Astrocyte of the spinal cord (primary cell): ENCODE data around the gene HS1BP3.

ENCODE experiments used
- DNase-seq: peaks from one replicate; pipeline ENCODE4 v3.0.0; 2011; ENCODE audit warnings: low read depth, low spot score
- H3K4me3 ChIP-seq: 2 replicates; pipeline ENCODE4 v1.5.1; 2011; ENCODE audit warnings: low read depth, mild to moderate bottlenecking, low read length, moderate library complexity
- CTCF ChIP-seq: IDR thresholded peaks from 2 replicates; pipeline ENCODE4 v1.5.1; 2012; ENCODE audit warnings: low read depth, mild to moderate bottlenecking, low read length, inconsistent platforms
- in situ Hi-C: cut with HindIII; loops from 2 replicates; pipeline ENCODE4 v1.10.0; 2017; ENCODE audit warnings: low sequenced_read_pairs

HS1BP3 gene

GRCh38 chr2:20669562-20670314 lies 18.8 kb upstream of the HS1BP3 start:
- no peak overlapping the region for H3K4me3 ChIP-seq
- in situ Hi-C loops = no loop called here
- DNase-seq = no peak
- TF ChIP-seq CTCF = no peak

- TF ChIP-seq CTCF = no peak
- DNase-seq = no peak
These were observed 18.1 kb upstream of the HS1BP3 start for GRCh38 chr2:20668871-20669475.

GRCh38 chr2:20668451-20668850 lies 17.6 kb upstream of the HS1BP3 start:
- no peak for TF ChIP-seq CTCF

More at GRCh38 chr2:20668871-20669475, 18.1 kb upstream of the HS1BP3 start:
- no peak overlapping the region for H3K4me3 ChIP-seq
- in situ Hi-C loops = no loop called here

DNA sequence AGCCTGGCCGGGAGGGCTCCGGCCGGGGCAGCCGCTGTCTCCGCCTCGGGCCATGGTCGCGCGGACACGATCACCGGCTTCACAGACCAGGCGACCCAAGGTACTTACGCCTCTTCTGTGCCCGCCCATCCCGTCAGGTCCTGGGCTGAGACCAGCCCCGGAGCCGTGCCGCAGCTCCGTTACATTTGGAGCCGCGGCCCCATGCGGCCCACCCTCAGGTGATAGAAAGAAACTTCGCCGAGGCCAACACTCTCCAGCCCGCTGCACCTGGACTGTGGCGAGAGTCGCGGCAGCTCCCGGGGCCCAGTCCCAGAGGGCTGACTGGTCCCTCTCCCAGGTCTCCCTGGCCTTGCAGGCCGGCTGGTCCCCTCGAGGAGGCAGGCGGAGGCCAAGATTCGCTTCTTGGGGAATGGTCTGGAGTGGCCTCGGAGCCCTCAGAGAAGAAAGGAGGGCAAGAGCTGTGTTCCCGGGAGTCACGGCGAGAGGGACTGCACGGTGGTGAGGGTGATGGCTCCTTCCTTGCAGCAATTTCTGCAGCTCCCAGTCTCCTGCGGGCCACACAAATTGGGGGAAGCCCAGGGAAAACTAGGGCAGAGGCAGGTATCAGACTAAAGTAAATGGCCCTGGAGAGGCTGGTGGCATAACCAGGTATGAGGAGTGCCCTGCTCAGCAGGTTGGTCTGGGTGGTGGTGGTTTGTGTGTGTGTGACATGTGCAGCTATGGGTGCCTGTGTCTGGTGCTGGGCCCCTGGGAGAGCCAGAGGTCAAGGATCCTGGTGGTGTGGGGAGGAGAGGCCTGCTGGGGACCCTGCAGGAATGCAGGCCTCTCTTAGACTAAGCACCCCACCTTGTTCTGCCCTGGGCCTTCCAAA lies 16.9 kb upstream of the HS1BP3 start:
- TF ChIP-seq CTCF = no peak
- DNase-seq = no peak
- H3K4me3 ChIP-seq = peak overlapping the region; percentile 28
- in situ Hi-C loops = no loop called here

More at GRCh38 chr2:20668451-20668850, 17.6 kb upstream of the HS1BP3 start:
- DNase-seq = no peak
- H3K4me3 ChIP-seq = no peak overlapping the region
- in situ Hi-C loops = no loop called here

DNA sequence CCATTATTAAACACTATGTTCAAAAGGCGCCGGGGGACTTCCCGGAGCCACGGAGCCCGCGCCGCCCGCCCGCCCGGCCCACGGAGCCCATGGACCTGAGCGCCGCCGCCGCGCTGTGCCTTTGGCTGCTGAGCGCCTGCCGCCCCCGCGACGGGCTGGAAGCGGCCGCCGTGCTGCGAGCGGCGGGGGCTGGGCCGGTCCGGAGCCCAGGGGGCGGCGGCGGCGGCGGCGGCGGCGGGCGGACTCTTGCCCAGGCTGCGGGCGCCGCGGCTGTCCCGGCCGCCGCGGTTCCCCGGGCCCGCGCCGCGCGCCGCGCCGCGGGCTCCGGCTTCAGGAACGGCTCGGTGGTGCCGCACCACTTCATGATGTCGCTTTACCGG lies 16.2 kb upstream of the HS1BP3 start:
- no peak for TF ChIP-seq CTCF
- DNase-seq = no peak
- peak overlapping the region; percentile 28 for H3K4me3 ChIP-seq
- in situ Hi-C loops = no loop called here

- TF ChIP-seq CTCF = peak; percentile 10
- DNase-seq = no peak
- peak within 1 kb of the TSS; percentile 28 for H3K4me3 ChIP-seq
- in situ Hi-C loops = no loop called here
These were observed 15.6 kb upstream of the HS1BP3 start, which contains the start of gene GDF7 for GRCh38 chr2:20666304-20667150. TSS of gene GDF7 (plus strand) at chr2:20667144. CDS start at chr2:20667240, 96 bp downstream.
